DMS79 treated with DMSO at 0.1 percent for 48 hours (cell line): ENCODE data around the gene C16orf46.

Source experiments
- DNase-seq: peaks from one replicate; lab custom pipeline; 2025; lab: John Stamatoyannopoulos, UW

The C16orf46 gene

GRCh38 chr16:81014672-81015071, 62.4 kb downstream of the C16orf46 start:
- DNase-seq = no peak

- no peak for DNase-seq
Measured at GRCh38 chr16:81012974-81013373, 64.1 kb downstream of the C16orf46 start.
